Right ventricle myocardium superior (tissue), 1 donor: ENCODE data around the gene SYNPR. TPM values are rescaled to one million over a fixed set of nuclear protein-coding genes. Genes with fewer than 3 reads are reported as not detected.
"Not testable (repeated sequence)": the region's sequence is repeated elsewhere in the genome, so short reads cannot be mapped to it uniquely, and the experiment has no call there.

Experiments
- ATAC-seq: fragments of 200-7000 bp; cut with Tn5 transposase; one replicate; pipeline ENCODE4 v1.9.1; 2020; ENCODE audit warnings: mild to moderate bottlenecking; ENCODE audit not compliant: poor library complexity
- DNase-seq: peaks from one replicate; pipeline ENCODE4 v3.0.0-alpha.2; 2020
- intact Hi-C: fragments of 100-400 bp; cut with DNase I; formaldehyde crosslinking; loops from one replicate; pipeline ENCODE4 v1.11.2; 2022
- long read RNA-seq: library from polyadenylated mRNA; unstranded; transcript quantifications from one replicate; pipeline ENCODE4 v2.0.0, GENCODE V29; 2021
- total RNA-seq: library from RNA; stranded (reverse); fragmentation: NEBNext Ultra II Directional; extraction: Animal tissue kit (Norgen Biotek cat#: 25700); gene quantifications from one replicate; pipeline ENCODE4 v1.2.1, GENCODE V29; 2021
- donor health status: DM: no; HTN: yes; CAD: no; lungs with severe emphysema.

SYNPR gene
- total RNA-seq, result not detected
- long read RNA-seq, result 0 reads

DNA sequence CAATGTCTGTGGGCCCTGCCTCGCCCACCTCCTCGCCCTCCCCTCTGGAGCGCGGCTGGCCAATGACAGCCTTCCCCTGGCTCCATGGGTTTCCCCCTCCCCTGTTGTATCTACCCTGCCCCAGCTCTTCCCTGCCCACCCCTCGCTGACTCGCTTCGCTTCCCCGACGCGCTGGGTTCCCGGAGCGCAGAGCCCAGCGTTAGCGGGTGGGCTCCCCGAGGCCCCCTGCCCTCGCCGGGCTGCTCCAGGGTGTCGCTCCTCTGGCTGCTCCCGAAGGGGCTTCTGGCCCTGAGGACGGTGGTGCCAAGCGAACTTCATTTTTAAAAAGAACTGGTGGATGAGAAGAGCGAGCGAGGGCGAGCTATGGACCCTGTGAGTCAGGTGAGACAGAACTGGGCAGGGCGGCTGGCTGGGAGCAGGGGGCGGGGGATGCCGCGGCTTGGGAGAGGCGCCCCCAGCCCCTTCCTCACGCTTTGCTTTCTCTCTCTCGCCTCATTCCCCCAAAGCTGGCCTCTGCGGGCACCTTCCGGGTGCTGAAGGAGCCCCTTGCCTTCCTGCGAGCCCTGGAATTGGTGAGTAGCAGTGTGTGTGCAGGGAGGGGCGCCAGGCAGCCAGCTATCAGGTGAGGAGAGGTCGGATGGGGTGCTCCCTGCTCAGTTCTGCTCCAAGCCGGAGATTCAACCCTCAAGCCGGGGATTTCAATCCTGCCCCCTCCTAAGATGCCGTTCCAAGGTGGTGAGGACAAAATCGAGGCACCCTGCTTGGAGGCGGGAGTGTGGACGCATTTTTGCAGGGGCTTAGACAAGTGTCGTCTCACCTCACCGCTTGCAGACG, at the start of gene SYNPR:
Gene SYNPR, plus strand, starts transcription at position 138 of the 834 bp plus-strand sequence.
- intact Hi-C loops, result no loop called here
- no peak for DNase-seq
- ATAC-seq, result no peak

DNA sequence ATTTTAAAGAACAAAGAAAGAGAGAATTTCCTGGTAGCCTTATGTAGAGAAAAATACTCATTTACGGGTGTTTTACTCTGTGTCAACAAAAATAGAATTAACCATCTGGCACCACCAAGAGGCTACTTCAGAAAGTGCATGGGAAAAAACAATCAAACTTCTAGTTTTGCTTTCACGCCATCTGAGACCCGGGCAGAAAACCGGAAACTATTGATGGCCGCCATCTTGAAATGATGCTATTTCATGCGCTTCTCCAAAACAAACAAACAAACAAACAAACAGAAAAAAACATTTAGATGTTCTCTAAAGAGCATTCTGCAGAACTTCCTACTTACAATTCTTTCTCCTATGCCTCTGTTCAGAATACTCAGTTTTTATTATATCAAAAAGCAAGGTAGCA, 49.4 kb upstream of the SYNPR start:
- ATAC-seq (peak; percentile 52), DNase-seq (no peak)
- intact Hi-C loops, result loop anchor here (10.0 kb wide), 1 partner anchor 564 kb away; no protein-coding TSS in a partner anchor

DNA sequence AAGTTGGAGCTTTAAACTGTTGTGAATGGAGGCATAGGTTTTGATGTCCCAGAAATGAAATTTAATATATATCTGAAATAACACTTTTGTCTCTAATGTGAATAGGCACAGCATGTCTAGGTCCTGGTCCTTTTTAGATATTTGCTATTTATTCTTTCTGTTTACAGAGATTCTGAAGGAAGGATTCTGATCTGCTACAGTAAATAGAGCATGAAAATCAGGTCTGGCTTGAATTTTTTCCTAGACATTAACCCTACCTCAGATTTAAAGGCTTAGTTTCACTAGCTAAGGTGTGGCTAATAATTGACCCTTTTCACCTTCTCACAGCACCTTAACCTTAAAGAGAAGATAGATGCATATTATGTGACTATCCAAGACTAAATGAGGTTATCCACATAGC, 48.0 kb upstream of the SYNPR start:
- intact Hi-C loops, result no loop called here
- DNase-seq (no peak), ATAC-seq (no peak)

DNA sequence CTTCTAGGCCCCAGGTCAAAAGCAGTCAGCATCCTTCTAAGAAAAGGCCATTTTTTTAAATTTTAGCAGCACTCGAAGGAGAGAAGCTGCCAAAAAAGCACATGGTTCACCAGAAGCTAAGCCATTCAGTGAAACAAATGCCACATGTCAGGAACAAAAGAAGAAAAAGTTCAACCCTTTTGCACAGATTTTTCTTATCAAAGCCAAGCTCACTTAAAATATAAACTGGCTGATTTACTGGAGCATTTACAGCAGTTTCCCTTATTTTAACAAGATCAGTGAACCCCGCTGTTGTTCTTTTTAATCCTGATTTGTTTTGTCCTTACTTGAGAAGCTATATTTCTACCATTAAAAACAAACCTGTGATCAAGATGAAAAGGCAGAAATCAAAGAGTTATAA, 46.5 kb upstream of the SYNPR start:
- no peak for ATAC-seq
- DNase-seq, result no peak
- intact Hi-C loops, result no loop called here

DNA sequence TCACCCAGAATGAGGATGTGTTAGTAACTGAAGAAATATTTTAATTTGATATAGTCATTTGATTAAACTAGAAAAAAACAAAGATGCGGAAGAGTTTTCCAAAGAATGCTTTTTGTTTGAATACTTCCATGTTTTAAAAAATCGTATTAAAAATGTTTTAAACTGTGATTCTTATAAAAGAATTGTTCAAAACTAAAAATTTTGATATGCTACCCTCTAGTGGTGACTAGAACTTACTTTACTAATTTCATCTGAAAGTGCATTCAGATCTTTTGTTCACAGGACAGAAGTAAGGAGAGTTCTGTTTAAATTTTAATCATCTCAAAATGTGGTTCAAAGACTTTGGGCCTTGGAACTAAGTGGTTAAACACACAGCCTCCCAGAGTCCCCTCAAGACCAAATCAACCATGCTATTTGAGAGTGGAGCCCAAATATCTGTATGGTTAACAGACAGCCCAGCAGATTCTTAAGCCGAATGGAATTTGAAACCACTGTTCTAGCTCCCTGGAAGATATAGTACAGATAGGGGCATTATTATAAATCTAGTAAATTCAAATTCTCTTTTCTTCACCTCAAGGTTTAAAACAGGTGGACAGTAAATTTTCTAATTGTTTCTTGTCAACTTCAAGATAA, 45.2 kb upstream of the SYNPR start:
- DNase-seq (no peak), ATAC-seq (no peak)
- intact Hi-C loops, result no loop called here

DNA sequence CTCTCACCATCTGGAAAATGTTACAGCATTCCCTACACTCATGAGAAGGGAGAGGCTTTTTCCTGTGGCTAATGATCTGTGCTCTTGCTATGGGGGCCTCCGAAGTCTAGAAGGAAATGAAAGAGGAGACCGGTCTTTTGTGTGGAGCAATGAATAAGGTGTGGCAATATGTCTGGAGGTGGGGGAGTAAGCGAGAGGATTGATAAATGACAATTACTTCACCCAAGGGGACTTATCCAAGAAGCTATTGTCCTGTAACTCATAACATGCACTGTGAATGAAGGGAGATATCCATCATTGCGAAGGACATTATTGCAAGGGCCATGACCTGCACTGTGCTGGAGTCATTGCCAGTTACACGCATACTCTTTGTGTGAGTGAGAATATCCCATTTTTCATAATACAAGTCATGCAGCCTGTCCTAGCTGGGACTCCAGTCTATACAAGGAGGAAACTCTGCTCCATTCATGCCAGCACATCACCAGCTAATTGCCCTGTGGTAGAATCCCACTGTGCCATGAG, 37.7 kb upstream of the SYNPR start:
- intact Hi-C loops, result no loop called here
- no peak for ATAC-seq

DNA sequence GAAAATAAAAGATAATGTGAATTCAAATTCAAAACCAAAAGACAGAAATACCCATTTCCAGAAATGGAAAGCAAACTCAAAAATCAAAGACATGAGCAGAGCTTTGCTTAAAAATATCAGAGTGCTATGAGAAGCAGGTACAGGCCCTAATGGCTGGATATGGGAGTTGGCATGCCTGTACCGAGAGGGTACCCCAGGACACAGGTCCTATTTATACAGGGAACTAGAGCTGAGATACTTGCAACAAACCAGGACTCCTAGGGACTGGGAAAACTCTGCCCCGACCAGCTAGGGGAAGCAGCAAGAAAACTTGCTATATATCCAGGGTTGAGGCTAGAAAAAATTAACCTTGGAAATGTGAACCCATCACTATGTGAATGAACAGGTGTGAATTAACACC, 36.0 kb upstream of the SYNPR start:
- intact Hi-C loops, result no loop called here
- ATAC-seq, result no peak
- DNase-seq, result no peak

More for the DNA sequence above, 37.7 kb upstream of the SYNPR start:
- no peak for DNase-seq

DNA sequence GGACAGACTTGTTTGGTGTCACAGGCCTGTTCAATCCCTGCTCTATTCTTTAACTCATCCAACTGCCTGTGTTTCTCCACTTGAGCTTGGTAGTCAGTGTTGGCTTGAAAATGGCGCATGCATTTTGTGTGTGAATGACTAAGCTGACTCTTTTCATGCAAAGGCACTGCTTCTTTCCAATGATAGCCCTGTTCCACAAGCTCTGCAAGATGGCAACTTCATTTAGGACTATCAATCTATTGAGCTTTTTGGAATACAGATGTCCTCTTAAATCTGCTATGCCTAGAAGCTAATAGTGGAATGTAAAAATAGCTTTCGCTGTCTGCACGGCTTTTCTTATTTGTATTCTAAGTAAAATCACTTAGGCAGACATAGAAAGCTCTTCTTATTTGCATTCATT, 33.6 kb upstream of the SYNPR start:
- no peak for ATAC-seq
- intact Hi-C loops, result no loop called here
- no peak for DNase-seq

DNA sequence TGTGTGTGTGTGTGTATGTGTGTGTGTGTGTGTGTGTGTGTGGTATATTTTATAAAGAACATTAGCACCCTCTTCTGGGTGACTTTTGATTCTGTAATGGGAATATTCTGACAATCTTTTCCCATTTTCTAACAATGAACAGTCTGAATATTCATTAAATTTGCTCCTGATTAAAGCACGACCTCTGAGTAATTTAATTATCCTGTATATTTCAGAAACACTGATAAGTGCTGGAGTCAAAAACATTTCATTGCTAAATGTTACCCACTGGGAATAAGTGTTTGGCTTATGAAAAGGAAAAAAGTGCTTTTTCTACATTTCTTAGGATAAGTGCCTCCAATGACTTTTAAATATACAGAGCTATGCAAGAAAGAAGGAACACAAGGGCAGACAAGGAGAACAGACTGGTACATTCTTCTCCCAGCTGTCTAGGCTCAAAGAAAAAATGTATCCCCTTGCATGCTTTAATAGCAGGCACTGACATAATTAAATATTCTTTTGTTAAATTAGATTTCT, 32.3 kb upstream of the SYNPR start:
- no peak for DNase-seq
- intact Hi-C loops, result no loop called here
- ATAC-seq, result no peak

DNA sequence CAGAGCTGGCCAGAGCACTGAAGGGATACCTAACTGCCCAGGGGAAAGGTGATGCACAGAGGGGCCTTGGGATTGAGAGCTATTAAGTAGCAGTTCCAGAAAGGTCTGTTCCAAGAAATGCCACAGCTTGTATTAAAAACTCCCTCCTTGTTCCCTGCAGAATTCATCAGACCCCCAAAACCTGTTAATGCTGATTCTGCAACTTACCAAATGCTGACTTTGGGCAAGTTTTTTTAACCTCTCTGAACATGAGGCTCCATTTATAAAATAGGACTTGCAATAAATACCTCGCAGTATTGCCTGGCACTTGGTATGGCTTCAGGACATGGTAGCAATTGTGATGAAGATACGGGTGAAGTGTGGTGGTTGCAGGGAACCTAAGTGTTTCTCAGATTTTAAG, 30.1 kb upstream of the SYNPR start:
- intact Hi-C loops, result no loop called here
- DNase-seq, result no peak

DNA sequence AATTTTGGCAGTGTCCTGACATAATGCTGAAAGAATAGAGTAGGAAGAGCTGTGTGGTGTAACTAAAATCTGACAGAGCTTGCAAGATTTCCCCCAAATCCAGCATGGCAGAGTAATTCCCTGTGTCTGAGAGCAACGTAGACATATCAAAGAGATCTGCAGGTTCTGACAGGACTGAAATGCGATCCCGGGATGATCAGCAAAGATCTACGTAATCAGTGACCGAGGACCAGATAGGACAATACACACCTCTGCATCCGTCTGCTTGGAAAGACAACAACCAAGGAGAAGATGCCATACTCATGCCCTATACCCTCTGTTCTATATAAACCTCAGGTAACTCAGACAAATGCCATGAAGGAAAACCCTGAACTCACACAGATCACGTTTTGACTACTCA, 26.6 kb upstream of the SYNPR start:
- intact Hi-C loops, result no loop called here
- ATAC-seq, result no peak

More for the DNA sequence above, 30.1 kb upstream of the SYNPR start:
- no peak for ATAC-seq

DNA sequence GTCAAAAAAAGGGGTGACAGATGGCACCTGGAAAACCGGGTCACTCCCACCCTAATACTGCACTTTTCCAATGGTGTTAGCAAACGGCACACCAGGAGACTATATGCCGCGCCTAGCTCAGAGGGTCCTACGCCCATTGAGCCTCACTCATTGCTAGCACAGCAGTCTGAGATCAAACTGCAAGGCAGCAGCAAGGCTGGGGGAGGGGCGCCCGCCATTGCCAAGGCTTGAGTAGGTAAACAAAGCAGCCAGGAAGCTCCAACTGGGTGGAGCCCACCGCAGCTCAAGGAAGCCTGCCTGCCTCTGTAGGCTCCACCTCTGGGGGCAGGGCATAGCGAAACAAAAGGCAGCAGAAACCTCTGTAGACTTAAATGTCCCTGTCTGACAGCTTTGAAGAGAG, 22.3 kb upstream of the SYNPR start:
- DNase-seq, intact Hi-C loops, ATAC-seq: not testable (repeated sequence)

More for the DNA sequence above, 26.6 kb upstream of the SYNPR start:
- DNase-seq, result no peak

DNA sequence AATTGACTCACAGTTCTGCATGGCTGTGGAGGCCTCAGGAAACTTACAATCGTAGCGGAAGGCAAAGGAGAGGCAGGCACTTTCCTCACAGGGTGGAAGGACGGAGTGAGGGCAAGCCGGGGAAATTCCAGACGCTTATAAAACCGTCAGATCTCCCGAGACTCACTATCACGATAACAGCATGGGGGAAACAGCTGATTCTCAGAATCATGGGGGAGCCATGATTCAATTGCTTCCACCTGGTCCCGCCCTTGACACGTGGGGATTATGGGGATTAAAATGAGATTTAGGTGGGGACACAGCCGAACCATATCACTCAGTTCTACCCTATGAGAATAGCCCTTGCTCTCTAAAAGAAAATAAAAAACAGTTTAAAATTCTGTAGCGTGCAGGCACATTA, 13.4 kb upstream of the SYNPR start:
- intact Hi-C loops, result no loop called here
- no peak for ATAC-seq
- no peak for DNase-seq

DNA sequence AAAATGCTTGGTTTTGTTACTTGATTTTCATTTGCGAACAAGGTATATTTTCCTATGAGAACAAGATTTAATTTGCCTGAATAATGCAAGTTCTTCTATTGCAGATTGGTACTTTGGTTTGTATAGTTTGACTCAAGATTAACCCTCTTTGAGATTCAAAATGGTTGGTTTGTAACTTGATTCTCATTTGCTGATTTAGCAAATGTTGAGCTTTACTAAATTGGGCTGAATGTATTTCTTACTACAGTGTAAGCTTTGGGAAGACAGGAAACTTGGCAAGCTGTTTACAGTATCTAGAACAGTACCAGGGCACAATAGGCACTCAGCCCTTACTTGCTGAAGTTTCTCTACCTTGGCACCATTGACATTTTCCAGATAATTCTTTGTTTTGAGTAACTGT, 3.7 kb upstream of the SYNPR start:
- DNase-seq (no peak), ATAC-seq (no peak)
- intact Hi-C loops, result no loop called here

DNA sequence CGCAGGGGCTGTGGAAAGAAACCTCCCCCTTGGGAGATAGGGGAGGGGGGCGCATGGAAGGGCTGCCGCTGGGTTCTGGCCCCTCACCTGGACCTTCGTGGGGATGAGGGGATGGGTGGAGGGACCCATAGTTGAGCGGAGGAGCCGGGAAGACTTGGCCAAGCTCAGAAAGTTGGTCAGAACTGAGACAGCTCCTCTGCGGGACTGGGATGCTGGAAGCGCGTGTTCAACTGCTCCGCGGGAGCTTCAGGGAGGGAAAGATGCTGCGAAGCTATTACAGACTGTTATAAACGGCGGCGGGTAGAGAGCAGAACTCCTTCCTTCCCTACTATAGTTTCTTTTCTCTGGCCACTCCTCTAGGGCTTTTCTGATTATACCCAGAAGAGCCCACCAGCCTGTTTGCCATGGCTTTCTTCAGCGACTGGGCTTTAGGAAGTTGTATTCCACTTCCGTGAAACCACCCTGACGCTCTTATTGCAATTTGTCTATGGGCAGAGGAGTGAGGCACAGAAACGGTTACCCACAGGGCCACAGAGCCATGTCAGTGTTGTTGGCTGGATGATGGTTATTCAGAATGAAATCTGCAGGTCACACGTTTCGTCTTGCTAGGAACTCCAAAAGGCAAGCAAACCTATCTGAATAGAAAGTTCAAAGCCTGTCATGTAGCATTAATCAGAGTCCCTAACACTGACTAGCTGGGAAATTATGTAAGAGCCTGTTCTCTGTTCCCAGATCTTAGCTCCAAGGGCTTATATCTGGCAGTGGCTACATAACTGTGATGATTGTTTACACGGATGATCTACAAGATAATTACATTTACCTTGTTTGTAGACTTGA, 1.1 kb downstream of the SYNPR start:
- no peak for ATAC-seq
- intact Hi-C loops, result no loop called here

DNA sequence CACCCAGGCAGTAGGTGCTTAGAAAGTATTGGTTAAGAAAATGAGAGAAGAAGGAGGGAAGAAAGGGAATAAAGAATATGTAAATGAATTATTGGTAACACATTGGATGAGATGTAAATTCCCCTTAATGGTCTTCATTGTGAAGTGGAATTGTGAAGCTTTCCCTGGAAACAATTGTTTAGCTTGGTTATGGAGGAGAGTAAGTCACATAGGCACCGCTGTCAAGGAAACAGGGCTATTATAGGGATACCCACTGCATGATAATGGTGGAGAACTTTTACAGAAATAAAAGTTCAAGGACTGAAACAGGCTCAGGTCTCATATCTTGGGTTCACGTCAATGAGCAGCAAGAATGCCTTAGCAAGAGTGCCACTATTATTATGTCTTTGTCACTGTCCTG, 9.5 kb downstream of the SYNPR start:
- ATAC-seq (no peak), DNase-seq (no peak)
- intact Hi-C loops, result no loop called here

More for the DNA sequence above, 1.1 kb downstream of the SYNPR start:
- DNase-seq, result no peak

DNA sequence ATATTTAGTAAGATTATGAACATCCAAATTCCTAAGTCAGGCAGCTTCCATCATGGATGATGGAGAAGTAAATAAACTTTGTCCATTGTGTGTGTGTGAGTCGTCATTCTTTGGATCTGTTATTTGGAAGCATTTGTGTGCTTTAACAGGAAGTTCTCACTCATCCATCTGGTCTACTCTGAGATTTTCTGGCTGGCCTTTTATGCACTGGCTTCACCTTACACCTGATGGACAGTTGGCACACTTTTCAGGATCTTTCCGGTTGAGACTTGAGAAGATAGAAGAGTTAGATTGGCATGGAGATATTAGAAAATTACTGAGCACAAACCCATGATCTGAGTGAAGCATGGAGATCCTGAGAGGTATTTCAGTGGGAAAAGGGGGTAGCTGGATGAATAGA, 12.6 kb downstream of the SYNPR start:
- intact Hi-C loops, result no loop called here
- ATAC-seq (no peak), DNase-seq (no peak)

DNA sequence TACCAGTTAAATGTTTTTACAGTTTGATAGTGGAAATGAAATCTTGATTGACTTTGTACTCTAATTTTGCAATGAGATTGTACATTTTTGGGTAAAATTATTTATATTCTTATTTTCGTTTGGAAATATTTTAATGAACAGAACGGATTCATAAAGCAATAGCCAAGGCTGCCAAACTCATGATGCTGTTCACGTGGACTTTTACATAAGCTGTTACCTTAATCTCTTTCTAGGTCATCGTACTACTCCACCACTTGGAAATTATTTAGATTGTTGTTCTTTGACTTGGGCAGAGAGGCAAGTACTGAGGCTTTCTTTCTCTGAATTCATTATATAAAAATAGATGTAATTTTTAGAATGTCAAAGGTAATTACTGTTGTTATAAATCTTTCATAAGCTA, 16.2 kb downstream of the SYNPR start:
- intact Hi-C loops, result no loop called here
- no peak for DNase-seq
- ATAC-seq, result no peak

DNA sequence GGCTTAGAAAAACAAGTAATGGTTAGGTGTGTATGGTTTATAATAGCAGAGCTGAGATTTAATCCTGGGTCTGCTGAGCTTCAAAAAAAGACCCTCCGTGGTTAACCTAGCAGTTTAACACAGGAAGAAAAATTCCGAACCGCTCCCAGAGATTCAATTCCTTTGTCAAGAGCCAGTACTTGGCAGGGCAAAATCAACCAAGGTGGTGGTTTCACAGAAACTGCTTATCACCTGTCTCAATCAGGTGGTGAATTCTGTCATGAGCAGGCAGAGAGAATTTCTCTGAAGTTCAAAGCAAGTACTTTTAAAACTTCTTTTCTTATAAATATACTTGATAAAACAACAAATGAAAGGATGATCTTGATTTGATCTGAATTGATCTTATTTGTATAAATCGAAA, 17.2 kb downstream of the SYNPR start:
- ATAC-seq, result no peak
- DNase-seq, result no peak
- intact Hi-C loops, result no loop called here
